22Rv1 (cell line): ENCODE measurements around the gene C3orf20.

ENCODE experiments used
- CTCF ChIP-seq: fragments of 450-650 bp; IDR thresholded peaks from 2 replicates; pipeline ENCODE4 v1.5.1; 2017; ENCODE audit warnings: mild to moderate bottlenecking
- ZFX ChIP-seq: fragments of 450-650 bp; IDR thresholded peaks from 2 replicates; pipeline ENCODE4 v1.6.1; 2017; ENCODE audit warnings: antibody characterized with exemption, borderline replicate concordance

- TF ChIP-seq CTCF: no peak
- TF ChIP-seq ZFX: no peak
Measured at GRCh38 chr3:14773691-14774128, 98.8 kb downstream of the C3orf20 start.
